WTC11 (cell line): ENCODE data around the gene MEIOSIN. TPM values are rescaled to one million over a fixed set of nuclear protein-coding genes. Genes with fewer than 3 reads are reported as not detected.

Source experiments
- AR ChIP-seq: fragments of 250-450 bp; sonication (Bioruptor Pico); IDR thresholded peaks from 2 replicates; pipeline ENCODE4 v1.9.0; 2021; ENCODE audit warnings: mild to moderate bottlenecking
- ARID4B ChIP-seq: sonication (generic); formaldehyde crosslinking; IDR thresholded peaks from 2 replicates; pipeline ENCODE4 v1.8.0; 2023; ENCODE audit warnings: missing genetic modification reagents, mild to moderate bottlenecking, borderline replicate concordance
- CREM ChIP-seq: sonication (generic); formaldehyde crosslinking; IDR thresholded peaks from 2 replicates; pipeline ENCODE4 v1.8.1; 2022; ENCODE audit warnings: mild to moderate bottlenecking, missing genetic modification reagents, moderate library complexity
- E2F4 ChIP-seq: sonication (generic); formaldehyde crosslinking; IDR thresholded peaks from 2 replicates; pipeline ENCODE4 v1.8.1; 2022; ENCODE audit warnings: low read depth, mild to moderate bottlenecking, moderate library complexity, missing genetic modification reagents, borderline replicate concordance
- ELF4 ChIP-seq: sonication (generic); formaldehyde crosslinking; IDR thresholded peaks from 2 replicates; pipeline ENCODE4 v1.8.1; 2022; ENCODE audit warnings: low read depth, mild to moderate bottlenecking, moderate library complexity, missing genetic modification reagents
- FOXK1 ChIP-seq: sonication (generic); formaldehyde crosslinking; IDR thresholded peaks from 2 replicates; pipeline ENCODE4 v1.8.0; 2022; ENCODE audit warnings: mild to moderate bottlenecking, moderate library complexity, missing genetic modification reagents
- FOXP1 ChIP-seq: sonication (generic); formaldehyde crosslinking; IDR thresholded peaks from 2 replicates; pipeline ENCODE4 v1.8.0; 2022; ENCODE audit warnings: missing genetic modification reagents, mild to moderate bottlenecking, moderate library complexity, borderline replicate concordance
- HMGA2 ChIP-seq: fragments of 250-450 bp; sonication (Bioruptor Pico); IDR thresholded peaks from 2 replicates; pipeline ENCODE4 v1.4.0; 2021; ENCODE audit warnings: mild to moderate bottlenecking, moderate library complexity
- IRF1 ChIP-seq: sonication (generic); formaldehyde crosslinking; IDR thresholded peaks from 2 replicates; pipeline ENCODE4 v1.8.0; 2023; ENCODE audit warnings: missing genetic modification reagents
- IRF2 ChIP-seq: sonication (generic); formaldehyde crosslinking; IDR thresholded peaks from 2 replicates; pipeline ENCODE4 v1.8.0; 2022; ENCODE audit warnings: low read depth, missing genetic modification reagents, borderline replicate concordance
- JUN ChIP-seq: sonication (generic); formaldehyde crosslinking; IDR thresholded peaks from 2 replicates; pipeline ENCODE4 v1.8.0; 2023; ENCODE audit warnings: mild to moderate bottlenecking, missing genetic modification reagents
- MAX ChIP-seq: sonication (generic); formaldehyde crosslinking; IDR thresholded peaks from 2 replicates; pipeline ENCODE4 v1.8.0; 2022; ENCODE audit warnings: mild to moderate bottlenecking, missing genetic modification reagents
- MLX ChIP-seq: sonication (generic); formaldehyde crosslinking; IDR thresholded peaks from 2 replicates; pipeline ENCODE4 v1.8.1; 2023; ENCODE audit warnings: mild to moderate bottlenecking, missing genetic modification reagents, moderate library complexity
- PRDM15 ChIP-seq: sonication (generic); formaldehyde crosslinking; IDR thresholded peaks from 2 replicates; pipeline ENCODE4 v1.8.0; 2022; ENCODE audit warnings: missing genetic modification reagents
- SP1 ChIP-seq: sonication (generic); formaldehyde crosslinking; conservative IDR thresholded peaks from 2 replicates; pipeline ENCODE4 v1.8.1; 2022; ENCODE audit warnings: missing genetic modification reagents
- TP53 ChIP-seq: sonication (generic); formaldehyde crosslinking; IDR thresholded peaks from 2 replicates; pipeline ENCODE4 v1.8.1; 2023; ENCODE audit warnings: mild to moderate bottlenecking, missing genetic modification reagents
- ZNF121 ChIP-seq: sonication (generic); formaldehyde crosslinking; IDR thresholded peaks from 2 replicates; pipeline ENCODE4 v1.8.0; 2023; ENCODE audit warnings: missing genetic modification reagents
- ZNF219 ChIP-seq: sonication (generic); formaldehyde crosslinking; IDR thresholded peaks from 2 replicates; pipeline ENCODE4 v1.8.0; 2023; ENCODE audit warnings: missing genetic modification reagents, mild to moderate bottlenecking, borderline replicate concordance
- ZNF396 ChIP-seq: fragments of 250-450 bp; sonication (Bioruptor Pico); IDR thresholded peaks from 2 replicates; pipeline ENCODE4 v1.8.0; 2021; ENCODE audit warnings: mild to moderate bottlenecking, moderate library complexity, borderline replicate concordance
- ZNF416 ChIP-seq: fragments of 250-450 bp; sonication (Bioruptor Pico); IDR thresholded peaks from 2 replicates; pipeline ENCODE4 v1.9.0; 2021; ENCODE audit warnings: mild to moderate bottlenecking, inconsistent platforms
- total RNA-seq: library from RNA; stranded (reverse); gene quantifications from 3 replicates; pipeline ENCODE4 v1.2.3, GENCODE V29; 2021
- TF ChIP-seq, protein P1 (sequence below): sonication (generic); formaldehyde crosslinking; IDR thresholded peaks from 2 replicates; pipeline ENCODE4 v1.8.0; 2022; ENCODE audit warnings: mild to moderate bottlenecking, missing genetic modification reagents

The MEIOSIN gene
- total RNA-seq, 1 experiment from 2014 or later: not detected

DNA sequence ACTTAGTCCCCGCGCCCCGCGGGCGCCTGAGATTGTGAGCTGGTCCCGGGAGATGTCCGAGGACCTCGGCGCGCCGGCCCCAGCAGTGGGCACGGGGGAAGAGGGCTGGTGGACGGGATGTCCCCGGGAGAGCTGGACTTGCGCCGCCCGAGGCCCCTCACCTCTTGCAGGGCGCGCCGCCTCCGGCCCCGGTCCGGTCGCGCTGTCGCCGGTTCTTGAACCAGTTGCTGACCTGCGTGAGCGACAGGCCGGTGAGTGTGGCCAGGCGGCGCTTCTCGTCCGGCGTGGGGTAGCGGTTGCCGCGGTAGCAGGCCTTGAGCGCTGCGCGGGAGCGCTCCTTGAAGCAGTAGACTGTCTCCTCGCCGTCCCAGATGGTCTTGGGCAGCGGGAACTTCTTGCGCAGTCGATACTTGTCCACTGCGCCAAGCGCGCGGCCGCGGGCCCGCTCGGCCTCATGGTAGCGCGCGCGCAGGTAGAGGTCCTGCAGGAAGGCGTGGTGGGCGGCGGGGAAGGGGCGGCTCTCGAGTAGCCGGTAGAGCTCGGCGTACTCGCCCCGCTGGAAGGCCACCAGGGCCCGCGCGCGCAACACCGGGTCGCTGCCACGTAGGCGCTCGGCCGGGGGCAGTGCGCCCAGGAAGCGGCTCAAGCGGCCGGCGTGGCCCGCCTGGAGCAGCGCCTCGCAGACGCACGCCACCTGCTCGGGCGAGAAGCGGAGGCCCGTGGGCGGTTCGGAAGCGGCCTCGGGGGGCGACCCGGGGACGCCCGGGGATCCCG lies 34.8 kb downstream of the MEIOSIN start (continued):
- TF ChIP-seq IRF1 (no peak), AR (CRISPR knock-in tag) (no peak), ZNF219 (CRISPR knock-in tag) (no peak), JUN (CRISPR knock-in tag) (no peak), ZNF121 (CRISPR knock-in tag) (no peak), SP1 (CRISPR knock-in tag) (no peak), ELF4 (CRISPR knock-in tag) (0 out of 2 replicates have a peak, but pooled peaks have one; percentile 33), IRF2 (no peak), PRDM15 (CRISPR knock-in tag) (no peak; the same call in 1 of the 2 replicates), CREM (no peak; the same call in 1 of the 2 replicates), FOXP1 (CRISPR knock-in tag) (no peak; the same call in 1 of the 2 replicates), TP53 (CRISPR knock-in tag) (no peak; the same call in 1 of the 2 replicates), HMGA2 (CRISPR knock-in tag) (no peak), E2F4 (CRISPR knock-in tag) (no peak; the same call in 1 of the 2 replicates), MAX (CRISPR knock-in tag) (peak; percentile 56), FOXK1 (CRISPR knock-in tag) (no peak), ZNF396 (CRISPR knock-in tag) (no peak), ARID4B (CRISPR knock-in tag) (no peak; the same call in 1 of the 2 replicates), ZNF416 (CRISPR knock-in tag) (no peak), MLX (0 out of 2 replicates have a peak, but pooled peaks have one; percentile 55)
- TF ChIP-seq, protein P1, sequence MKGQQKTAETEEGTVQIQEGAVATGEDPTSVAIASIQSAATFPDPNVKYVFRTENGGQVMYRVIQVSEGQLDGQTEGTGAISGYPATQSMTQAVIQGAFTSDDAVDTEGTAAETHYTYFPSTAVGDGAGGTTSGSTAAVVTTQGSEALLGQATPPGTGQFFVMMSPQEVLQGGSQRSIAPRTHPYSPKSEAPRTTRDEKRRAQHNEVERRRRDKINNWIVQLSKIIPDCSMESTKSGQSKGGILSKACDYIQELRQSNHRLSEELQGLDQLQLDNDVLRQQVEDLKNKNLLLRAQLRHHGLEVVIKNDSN (CRISPR knock-in tag): no peak
